ENCODE results near the gene ADPRH.

ADPRH gene

DNA sequence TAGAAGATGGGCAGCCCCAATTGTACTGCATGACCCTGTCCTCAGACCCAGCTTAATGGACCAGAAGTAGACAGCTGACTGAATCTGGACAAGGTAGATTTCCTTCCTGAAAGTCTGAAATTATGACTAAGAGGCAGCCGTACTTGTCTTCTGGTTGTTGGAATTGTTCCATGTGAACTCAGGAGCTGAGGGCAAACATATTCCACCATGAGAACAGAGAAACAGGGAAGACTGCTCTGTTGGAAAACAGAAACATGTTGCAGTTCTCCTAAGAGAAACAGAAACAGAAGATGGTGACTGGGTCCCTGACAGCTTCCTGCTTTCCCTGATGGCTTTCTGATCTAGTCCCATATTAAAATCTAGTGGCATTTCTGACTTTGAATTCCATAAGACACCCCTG lies 57.0 kb downstream of the ADPRH start:
- H3K4me1 Mint-ChIP-seq: peaks cover 26% of the 10 kb centered on the region
- H3K36me3 Mint-ChIP-seq: peaks cover 10% of the 10 kb centered on the region
- H3K27me3 Mint-ChIP-seq: peaks cover 12% of the 10 kb centered on the region
- H3K27ac Mint-ChIP-seq: no peak overlapping the region
- no peak for DNase-seq
- CTCF ChIA-PET: interaction anchor here (0.5 kb wide), 1 partner anchor 52 kb away, joined by 3 read pairs; no protein-coding TSS in a partner anchor
- H3K9me3 Mint-ChIP-seq: no peaks in the 10 kb centered on the region
- H3K4me3 Mint-ChIP-seq: no peak overlapping the region

DNA sequence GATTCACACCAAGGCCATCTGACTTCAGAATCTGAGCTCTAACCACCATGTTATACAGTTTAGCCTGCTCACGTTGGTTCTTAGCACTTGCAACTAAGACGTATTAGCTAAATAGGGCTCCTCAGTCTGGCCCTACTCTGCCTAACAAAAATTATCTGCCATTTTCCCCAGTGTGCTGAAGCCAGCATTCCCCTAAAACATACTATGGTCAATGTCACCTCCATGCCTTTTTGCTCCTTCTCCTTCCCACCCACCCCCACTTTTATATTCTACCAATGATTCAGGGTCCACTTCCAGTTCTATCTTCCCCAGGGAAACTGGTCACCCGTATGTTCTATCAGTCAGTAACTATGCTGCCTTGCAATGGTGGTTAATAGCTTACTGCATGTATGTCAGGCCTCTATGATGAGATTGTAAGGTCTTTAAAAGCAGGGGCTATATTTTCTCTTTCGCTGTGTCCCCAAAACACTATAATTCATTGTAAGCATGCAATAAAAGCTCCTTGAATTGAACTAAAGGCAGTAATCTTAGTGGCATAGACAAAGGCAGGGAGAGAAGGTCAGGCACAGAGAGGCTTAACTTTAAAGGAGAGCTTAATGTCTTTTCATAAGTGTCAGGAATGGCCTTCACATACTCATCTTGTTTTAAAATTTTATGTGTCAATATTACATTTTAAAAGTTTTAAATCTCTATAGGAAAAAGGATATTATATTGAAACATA lies 57.8 kb downstream of the ADPRH start:
- peaks cover 26% of the 10 kb centered on the region for H3K4me1 Mint-ChIP-seq
- DNase-seq: no peak
- peaks cover 12% of the 10 kb centered on the region for H3K27me3 Mint-ChIP-seq
- CTCF ChIA-PET: interaction anchor here (0.5 kb wide), 1 partner anchor 53 kb away, joined by 3 read pairs; no protein-coding TSS in a partner anchor
- H3K4me3 Mint-ChIP-seq: no peak overlapping the region
- H3K27ac Mint-ChIP-seq: no peak overlapping the region
- peaks cover 12% of the 10 kb centered on the region for H3K36me3 Mint-ChIP-seq
- no peaks in the 10 kb centered on the region for H3K9me3 Mint-ChIP-seq

DNA sequence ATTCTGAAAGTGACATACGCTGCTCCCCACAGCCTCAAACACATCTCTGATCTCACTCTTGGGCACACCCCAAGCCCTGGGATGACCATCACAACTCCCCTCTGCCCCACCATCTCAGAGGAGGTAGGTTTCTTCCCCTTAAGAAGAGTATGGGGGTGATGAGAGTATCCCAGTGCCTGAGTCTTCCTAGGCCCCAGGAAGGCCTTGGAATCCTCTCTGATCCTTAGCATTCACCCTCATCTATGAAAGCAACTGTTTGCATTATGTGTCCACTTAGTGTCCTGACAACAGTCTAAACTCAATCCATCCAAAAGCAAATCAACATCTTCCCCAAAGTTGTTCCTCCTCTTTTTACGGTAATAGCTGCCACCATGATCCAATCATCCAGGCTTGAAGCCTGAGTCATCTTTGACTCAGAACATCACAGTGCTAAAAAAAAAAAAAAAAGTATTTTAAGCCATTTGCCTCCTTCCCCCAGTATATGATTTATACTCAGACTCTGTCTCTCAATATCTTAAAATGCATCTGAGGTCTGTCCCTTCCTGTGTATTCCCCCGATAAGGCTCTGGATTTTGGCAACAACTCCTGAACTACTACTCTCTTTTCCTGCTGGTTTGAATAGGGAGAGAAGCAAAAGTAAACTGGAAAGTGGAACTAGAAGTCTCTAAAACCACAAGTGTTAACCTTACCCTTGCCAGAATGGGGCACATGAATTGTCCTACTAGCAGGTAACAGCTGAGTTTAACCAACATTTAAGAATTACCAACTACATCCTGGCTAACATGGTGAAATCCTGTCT lies 58.6 kb downstream of the ADPRH start:
- peaks cover 11% of the 10 kb centered on the region for H3K27me3 Mint-ChIP-seq
- CTCF ChIA-PET: no interaction called here

More for the DNA sequence above, 58.6 kb downstream of the ADPRH start:
- DNase-seq: no peak
- H3K36me3 Mint-ChIP-seq: peaks cover 12% of the 10 kb centered on the region
- H3K4me1 Mint-ChIP-seq: peaks cover 26% of the 10 kb centered on the region
- no peak overlapping the region for H3K4me3 Mint-ChIP-seq
- H3K9me3 Mint-ChIP-seq: no peaks in the 10 kb centered on the region
- H3K27ac Mint-ChIP-seq: peak overlapping the region; percentile 93

Data from activated naive CD4-positive, alpha-beta T cell treated with anti-CD3 and anti-CD28 coated beads, Interleukin-2, amount 10 ng/mL, durations not matched to agents 7 days and 5 days (primary cell).